Stimulated activated CD4-positive, alpha-beta T cell treated with anti-CD3 and anti-CD28 coated beads, Interleukin-4, amount 100 ng/mL, for 1 hour (primary cell): ENCODE measurements around the gene EPHB1.
"Not testable (repeated sequence)": the region's sequence is repeated elsewhere in the genome, so short reads cannot be mapped to it uniquely, and the experiment has no call there.

Source experiments
- DNase-seq: peaks from one replicate; pipeline ENCODE4 v3.0.0-alpha.2; 2020

The EPHB1 gene

GRCh38 chr3:135056733-135057310 lies 261.8 kb downstream of the EPHB1 start:
- DNase-seq = no peak

GRCh38 chr3:135057996-135058395 lies 262.9 kb downstream of the EPHB1 start:
- DNase-seq = no peak

GRCh38 chr3:135059580-135059979 lies 264.5 kb downstream of the EPHB1 start:
- DNase-seq = no peak

- DNase-seq = not testable (repeated sequence)
Observed at GRCh38 chr3:135066844-135067727, 272.0 kb downstream of the EPHB1 start.

DNA sequence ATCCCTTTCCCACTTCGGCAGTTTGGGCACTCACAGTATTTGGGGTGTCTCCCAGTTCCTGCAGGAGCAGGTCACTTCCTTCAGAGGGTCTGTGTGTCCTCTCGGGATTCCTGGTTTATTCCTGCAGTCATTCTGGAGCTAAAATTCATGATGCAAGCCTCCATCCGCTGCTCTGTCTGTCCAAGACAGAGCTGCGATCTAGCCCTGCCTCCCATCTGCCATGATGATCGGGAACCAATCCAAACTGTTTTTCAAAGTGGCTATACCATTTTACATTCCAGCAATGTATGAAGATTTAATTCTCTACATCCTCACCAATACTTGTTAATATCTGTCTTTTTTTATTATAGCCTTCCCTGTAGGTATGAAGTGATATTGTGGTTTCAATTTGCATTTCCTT lies 273.0 kb downstream of the EPHB1 start:
- no peak for DNase-seq

DNA sequence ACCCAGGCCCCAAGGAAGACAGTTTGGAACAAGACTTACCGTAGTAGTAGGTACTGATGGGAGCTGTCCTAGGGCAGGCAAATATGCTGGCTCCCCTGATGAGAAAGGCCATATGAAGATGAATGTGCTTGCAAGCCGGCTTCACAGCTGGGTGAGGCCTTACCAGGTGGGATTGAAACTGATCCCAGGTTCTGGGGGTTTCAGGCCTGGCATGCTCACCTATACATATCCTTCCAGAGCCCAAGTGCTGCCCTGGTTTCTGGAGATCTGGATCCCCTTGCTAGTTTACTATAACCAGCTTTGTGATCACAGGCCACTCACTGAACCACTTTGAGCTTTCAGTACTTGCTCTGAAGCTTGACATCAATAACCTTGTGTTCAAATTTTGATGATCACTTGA lies 274.3 kb downstream of the EPHB1 start:
- DNase-seq = no peak

DNA sequence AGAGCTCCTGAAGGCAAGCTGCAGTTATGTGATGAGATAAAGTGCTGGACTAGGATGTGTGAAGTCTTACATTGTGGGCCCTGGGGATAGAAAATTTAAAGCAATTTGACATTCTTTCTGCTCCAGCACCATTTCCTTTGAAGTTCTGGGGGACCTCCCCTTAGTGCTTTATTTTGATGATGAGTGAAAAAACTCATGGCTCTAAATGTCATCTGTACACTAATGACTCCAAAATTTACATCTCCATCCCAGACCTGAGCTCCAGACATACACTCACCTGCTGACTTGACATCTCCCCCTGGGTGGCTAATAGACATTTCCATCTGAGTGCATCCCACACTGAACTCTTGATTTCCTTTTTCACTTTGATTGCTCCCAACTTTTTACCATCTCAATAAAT lies 276.4 kb downstream of the EPHB1 start:
- DNase-seq = no peak

GRCh38 chr3:135072431-135072830 lies 277.4 kb downstream of the EPHB1 start:
- no peak for DNase-seq

GRCh38 chr3:135075157-135075556 lies 280.1 kb downstream of the EPHB1 start:
- no peak for DNase-seq

DNA sequence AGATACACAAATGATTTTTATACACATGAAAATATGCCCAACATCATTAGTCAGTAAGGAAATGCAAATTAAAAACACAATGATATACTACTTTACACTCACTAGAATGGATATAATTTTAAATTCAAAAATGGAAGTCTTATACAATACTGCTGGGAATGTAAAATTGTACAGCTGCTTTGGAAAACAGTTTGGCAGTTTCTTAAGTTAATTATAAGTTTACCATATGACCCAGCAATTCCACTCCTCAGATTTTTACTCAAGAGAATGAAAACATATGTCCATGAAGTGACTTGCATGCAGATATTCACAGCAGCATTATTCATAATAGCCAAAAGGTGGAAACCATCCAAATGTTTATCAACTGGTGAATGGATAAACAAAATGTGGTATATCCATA lies 281.3 kb downstream of the EPHB1 start:
- DNase-seq = no peak

- DNase-seq = no peak
Observed at GRCh38 chr3:135077186-135077585, 282.1 kb downstream of the EPHB1 start.

DNA sequence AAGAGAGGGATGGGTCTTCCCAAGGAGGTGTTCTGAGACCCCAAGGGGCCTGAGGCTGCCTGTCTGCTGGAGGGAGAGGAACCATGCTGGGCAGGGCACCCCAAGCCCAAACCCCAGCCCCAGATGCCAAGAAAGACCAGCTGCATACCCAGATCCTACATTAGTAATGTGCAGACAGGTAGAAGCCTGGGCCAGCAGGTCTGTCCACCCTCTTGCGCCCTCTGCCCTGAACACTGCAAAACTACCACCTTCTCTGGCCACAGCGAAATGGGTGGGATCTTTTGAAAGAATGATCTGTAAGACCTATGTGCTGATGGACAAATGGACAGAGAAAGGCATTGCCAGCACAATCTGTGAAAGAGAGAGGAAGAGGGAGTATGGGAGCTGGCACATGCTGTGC lies 283.2 kb downstream of the EPHB1 start:
- DNase-seq = no peak

DNA sequence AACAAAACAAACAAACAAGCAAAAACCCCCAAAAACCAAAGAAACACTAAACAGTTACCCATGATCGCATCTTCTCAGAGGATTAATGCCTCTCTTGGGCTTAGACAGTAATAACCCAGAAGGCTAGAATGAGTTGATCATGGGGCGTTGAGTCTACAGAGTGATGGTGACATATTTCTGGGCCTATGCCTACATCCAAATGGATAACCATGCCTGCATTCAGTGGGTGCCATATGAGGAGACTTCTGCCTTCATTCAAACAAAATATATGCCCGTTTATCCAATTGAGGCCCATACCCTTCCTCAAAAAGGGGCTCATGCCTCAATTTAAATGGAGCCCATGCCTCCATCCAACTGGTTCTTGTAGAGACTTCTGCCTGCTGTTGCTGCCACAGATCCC lies 284.0 kb downstream of the EPHB1 start:
- DNase-seq = no peak

DNA sequence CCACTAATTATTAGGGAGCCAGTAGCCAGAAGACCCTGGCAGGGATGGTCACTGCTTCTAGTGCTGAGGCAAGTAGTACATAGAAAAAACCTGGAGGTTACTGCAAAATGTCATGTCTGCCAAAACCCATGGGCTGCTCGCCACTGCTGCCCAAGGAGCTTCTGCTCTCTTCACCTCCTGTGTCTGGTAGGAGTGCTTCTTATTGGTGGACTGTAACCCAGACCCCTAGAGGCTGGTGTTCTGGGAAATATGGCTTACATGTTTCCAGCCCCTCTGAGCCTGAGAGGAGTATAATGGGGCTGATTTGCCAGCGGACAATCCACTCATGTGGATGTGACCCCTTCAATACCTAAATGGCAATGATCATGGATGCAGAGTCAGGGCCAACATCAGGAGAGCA lies 286.4 kb downstream of the EPHB1 start:
- DNase-seq = no peak

- DNase-seq = no peak
Observed at GRCh38 chr3:135081856-135082434, 286.9 kb downstream of the EPHB1 start.

DNA sequence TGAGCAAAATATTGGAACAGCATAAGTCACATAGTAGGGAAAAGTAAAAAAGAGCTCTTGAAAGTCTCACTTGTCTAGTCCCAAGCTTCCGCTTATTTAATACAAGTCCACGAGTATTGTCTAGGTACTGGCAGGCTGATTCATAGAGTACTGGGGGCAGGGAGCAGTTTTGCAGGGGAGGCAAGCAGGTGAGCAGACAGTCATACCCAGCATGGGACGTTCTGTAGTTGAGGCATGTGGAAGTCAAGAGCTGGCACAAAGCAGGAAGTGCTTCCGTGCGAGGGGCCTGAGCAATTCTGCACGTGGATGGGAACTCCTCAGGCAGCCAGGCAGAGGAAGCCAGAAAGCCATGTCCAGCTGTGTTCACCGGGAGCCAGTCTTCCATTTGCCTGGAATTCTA lies 287.6 kb downstream of the EPHB1 start:
- DNase-seq = no peak

GRCh38 chr3:135083179-135083578 lies 288.1 kb downstream of the EPHB1 start:
- DNase-seq = no peak

- no peak for DNase-seq
Observed at GRCh38 chr3:135083756-135084155, 288.7 kb downstream of the EPHB1 start.

DNA sequence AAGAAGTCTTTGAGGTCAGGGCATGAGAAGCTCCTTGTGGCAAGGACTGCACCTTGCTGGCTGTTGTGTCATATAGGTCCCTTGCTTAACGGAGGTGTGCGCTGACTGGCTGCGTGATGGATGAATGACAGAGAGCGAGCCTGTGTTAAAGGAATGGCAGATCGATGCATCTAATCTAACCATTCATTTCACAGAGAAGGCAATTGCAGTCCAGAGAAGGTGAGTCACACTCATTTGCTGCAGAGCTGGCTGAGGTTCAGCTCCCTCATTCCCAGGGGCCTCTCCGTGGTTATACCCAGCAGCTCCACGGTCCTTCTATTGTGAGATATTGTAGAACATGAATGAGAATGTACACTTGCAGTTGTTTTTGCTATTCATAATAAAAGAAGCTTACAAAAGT lies 289.3 kb downstream of the EPHB1 start:
- no peak for DNase-seq

- no peak for DNase-seq
Observed at GRCh38 chr3:135084976-135085375, 289.9 kb downstream of the EPHB1 start.

DNA sequence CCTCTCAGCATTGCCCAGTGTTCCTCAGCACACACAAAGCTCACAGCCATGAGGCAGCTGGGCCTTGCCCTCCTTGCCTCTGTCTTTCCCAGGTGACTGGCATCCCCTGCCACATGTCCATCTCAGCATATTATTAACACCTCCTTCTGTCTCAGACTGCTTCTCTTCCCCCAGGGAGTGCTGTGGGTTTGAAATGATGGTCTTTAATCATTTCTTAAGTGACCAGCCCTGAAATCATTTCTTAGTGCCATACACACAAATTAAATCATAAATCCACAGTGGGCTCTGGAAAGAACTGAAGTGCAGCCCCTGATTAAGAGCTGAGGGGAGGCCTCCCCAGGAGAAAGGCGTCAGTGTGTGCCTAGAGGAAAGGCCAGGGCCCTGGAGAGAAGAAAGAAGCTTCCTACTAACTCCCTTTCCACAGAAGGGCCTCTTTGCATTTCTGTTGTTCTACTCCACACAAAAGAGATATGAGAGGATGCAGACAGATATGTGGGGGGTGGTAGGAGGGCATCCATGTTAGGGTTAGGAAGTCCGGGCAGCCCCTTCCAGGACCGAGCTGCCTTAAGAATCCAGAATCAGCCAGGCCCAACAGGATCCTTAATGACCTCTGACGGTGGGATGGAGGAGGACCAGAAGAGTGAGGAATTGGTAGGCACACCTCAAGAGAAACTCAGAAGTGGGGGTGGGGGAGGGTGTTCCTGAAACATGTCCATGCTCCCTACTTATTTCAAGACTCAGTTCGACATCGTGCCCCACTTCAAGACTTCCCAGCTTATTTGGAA lies 290.8 kb downstream of the EPHB1 start:
- DNase-seq = no peak

GRCh38 chr3:135087782-135088181 lies 292.7 kb downstream of the EPHB1 start:
- DNase-seq = no peak

- DNase-seq = no peak
Observed at GRCh38 chr3:135089451-135089850, 294.4 kb downstream of the EPHB1 start.
